Liver (tissue), 3 donors: Measurements from ENCODE around the gene STX17.

Source experiments
- CTCF ChIP-seq: fragments of 150-350 bp; IDR thresholded peaks from 2 replicates; pipeline ENCODE4 v1.5.1; 2017; ENCODE audit warnings: improper control_type of control experiment, low read depth, low read length; ENCODE audit not compliant: missing input control
- RAD21 ChIP-seq, 2 donors: IDR thresholded peaks; 2 replicates each; pipeline ENCODE4 v1.6.1; 2016; ENCODE audit warnings: antibody characterized with exemption in 2 of 2, mild to moderate bottlenecking in 2 of 2
- RXRA ChIP-seq, 2 donors: IDR thresholded peaks; 2 replicates each; pipeline ENCODE4 v1.6.1; 2017 to 2018; ENCODE audit warnings: antibody characterized with exemption in 2 of 2, mild to moderate bottlenecking in 1 of 2
- YY1 ChIP-seq: IDR thresholded peaks from 2 replicates; pipeline ENCODE4 v1.6.1; 2016; ENCODE audit warnings: antibody characterized with exemption, mild to moderate bottlenecking
- TF ChIP-seq, protein P1 (sequence below): IDR thresholded peaks from 2 replicates; pipeline ENCODE4 v1.6.1; 2016; ENCODE audit warnings: antibody characterized with exemption
- TF ChIP-seq, protein P2 (sequence below): IDR thresholded peaks from 2 replicates; pipeline ENCODE4 v1.6.1; 2016; ENCODE audit warnings: antibody characterized with exemption, mild to moderate bottlenecking
- donor health status: healthy.
- donor health status: healthy.

DNA sequence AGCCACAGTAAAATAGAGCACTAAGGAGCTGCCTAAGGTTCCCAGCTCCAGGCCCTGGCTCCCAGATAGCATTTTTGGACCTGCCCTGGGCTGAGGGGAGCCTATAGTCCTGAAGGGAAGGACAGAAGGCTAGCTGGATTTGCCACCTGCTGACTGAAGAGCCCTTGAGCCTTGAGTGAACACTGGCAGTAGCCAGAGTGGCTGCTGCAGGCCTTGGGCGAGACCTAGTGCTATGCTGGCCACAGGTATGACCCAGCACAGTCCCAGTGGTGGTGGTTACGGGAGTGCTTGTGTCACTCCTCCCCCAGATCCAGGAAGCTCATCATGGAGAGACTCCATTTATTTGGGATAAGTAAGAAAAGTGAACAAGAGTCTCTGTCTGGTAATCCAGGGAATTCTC lies 10.3 kb upstream of the STX17 start:
- TF ChIP-seq CTCF: no peak
- TF ChIP-seq, protein P1, sequence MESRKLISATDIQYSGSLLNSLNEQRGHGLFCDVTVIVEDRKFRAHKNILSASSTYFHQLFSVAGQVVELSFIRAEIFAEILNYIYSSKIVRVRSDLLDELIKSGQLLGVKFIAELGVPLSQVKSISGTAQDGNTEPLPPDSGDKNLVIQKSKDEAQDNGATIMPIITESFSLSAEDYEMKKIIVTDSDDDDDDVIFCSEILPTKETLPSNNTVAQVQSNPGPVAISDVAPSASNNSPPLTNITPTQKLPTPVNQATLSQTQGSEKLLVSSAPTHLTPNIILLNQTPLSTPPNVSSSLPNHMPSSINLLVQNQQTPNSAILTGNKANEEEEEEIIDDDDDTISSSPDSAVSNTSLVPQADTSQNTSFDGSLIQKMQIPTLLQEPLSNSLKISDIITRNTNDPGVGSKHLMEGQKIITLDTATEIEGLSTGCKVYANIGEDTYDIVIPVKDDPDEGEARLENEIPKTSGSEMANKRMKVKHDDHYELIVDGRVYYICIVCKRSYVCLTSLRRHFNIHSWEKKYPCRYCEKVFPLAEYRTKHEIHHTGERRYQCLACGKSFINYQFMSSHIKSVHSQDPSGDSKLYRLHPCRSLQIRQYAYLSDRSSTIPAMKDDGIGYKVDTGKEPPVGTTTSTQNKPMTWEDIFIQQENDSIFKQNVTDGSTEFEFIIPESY: no peak
- no peak for TF ChIP-seq RXRA (IDR thresholded peaks at IDR 0.05)
- TF ChIP-seq, protein P2, sequence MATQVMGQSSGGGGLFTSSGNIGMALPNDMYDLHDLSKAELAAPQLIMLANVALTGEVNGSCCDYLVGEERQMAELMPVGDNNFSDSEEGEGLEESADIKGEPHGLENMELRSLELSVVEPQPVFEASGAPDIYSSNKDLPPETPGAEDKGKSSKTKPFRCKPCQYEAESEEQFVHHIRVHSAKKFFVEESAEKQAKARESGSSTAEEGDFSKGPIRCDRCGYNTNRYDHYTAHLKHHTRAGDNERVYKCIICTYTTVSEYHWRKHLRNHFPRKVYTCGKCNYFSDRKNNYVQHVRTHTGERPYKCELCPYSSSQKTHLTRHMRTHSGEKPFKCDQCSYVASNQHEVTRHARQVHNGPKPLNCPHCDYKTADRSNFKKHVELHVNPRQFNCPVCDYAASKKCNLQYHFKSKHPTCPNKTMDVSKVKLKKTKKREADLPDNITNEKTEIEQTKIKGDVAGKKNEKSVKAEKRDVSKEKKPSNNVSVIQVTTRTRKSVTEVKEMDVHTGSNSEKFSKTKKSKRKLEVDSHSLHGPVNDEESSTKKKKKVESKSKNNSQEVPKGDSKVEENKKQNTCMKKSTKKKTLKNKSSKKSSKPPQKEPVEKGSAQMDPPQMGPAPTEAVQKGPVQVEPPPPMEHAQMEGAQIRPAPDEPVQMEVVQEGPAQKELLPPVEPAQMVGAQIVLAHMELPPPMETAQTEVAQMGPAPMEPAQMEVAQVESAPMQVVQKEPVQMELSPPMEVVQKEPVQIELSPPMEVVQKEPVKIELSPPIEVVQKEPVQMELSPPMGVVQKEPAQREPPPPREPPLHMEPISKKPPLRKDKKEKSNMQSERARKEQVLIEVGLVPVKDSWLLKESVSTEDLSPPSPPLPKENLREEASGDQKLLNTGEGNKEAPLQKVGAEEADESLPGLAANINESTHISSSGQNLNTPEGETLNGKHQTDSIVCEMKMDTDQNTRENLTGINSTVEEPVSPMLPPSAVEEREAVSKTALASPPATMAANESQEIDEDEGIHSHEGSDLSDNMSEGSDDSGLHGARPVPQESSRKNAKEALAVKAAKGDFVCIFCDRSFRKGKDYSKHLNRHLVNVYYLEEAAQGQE: no peak
- no peak for TF ChIP-seq RAD21 (IDR thresholded peaks at IDR 0.05)
- TF ChIP-seq YY1: no peak
